GM18858 (cell line): ENCODE data around the gene WIPF2.

Source experiments
- ATAC-seq: cut with Tn5 transposase; IDR thresholded peaks from one replicate; pipeline ENCODE4 v1.9.1; 2021; ENCODE audit not compliant: unreplicated experiment

WIPF2 gene

GRCh38 chr17:40218740-40219593, at the start of gene WIPF2:
WIPF2 (plus strand) TSS chr17:40219304; CDS start chr17:40256460, 37,156 bp downstream.
- ATAC-seq: peak; percentile 74

- no peak for ATAC-seq
Observed at GRCh38 chr17:40170325-40170724, 48.8 kb upstream of the WIPF2 start.

- no peak for ATAC-seq
Observed at GRCh38 chr17:40171750-40172149, 47.4 kb upstream of the WIPF2 start.

GRCh38 chr17:40173091-40173777, 45.9 kb upstream of the WIPF2 start:
- ATAC-seq: no peak

GRCh38 chr17:40173778-40174135, 45.3 kb upstream of the WIPF2 start:
- ATAC-seq: no peak

- no peak for ATAC-seq
Observed at GRCh38 chr17:40174514-40174913, 44.6 kb upstream of the WIPF2 start.

- ATAC-seq: no peak
Observed at GRCh38 chr17:40175928-40176753, 43.0 kb upstream of the WIPF2 start.

- no peak for ATAC-seq
Observed at GRCh38 chr17:40176754-40177110, 42.4 kb upstream of the WIPF2 start.

- no peak for ATAC-seq
Observed at GRCh38 chr17:40177275-40177874, 41.7 kb upstream of the WIPF2 start, which contains the start of gene RAPGEFL1. RAPGEFL1 (plus strand) TSS chr17:40177470; CDS start chr17:40177862, 392 bp downstream.

GRCh38 chr17:40178021-40178601, 41.0 kb upstream of the WIPF2 start:
- ATAC-seq: no peak

GRCh38 chr17:40178660-40179059, 40.4 kb upstream of the WIPF2 start:
- no peak for ATAC-seq

GRCh38 chr17:40179923-40180659, 39.0 kb upstream of the WIPF2 start:
- no peak for ATAC-seq

- no peak for ATAC-seq
Observed at GRCh38 chr17:40180694-40181093, 38.4 kb upstream of the WIPF2 start.

GRCh38 chr17:40181205-40181604, 37.9 kb upstream of the WIPF2 start:
- ATAC-seq: no peak

- no peak for ATAC-seq
Observed at GRCh38 chr17:40182606-40183005, 36.5 kb upstream of the WIPF2 start.

GRCh38 chr17:40187238-40187637, 31.9 kb upstream of the WIPF2 start:
- ATAC-seq: no peak

- no peak for ATAC-seq
Observed at GRCh38 chr17:40188694-40189093, 30.4 kb upstream of the WIPF2 start.

GRCh38 chr17:40190197-40191021, 28.7 kb upstream of the WIPF2 start:
- no peak for ATAC-seq
